Measurements from ENCODE around the gene SLC9A6.
"Not testable (repeated sequence)": the region's sequence is repeated elsewhere in the genome, so short reads cannot be mapped to it uniquely, and the experiment has no call there.

The SLC9A6 gene

DNA sequence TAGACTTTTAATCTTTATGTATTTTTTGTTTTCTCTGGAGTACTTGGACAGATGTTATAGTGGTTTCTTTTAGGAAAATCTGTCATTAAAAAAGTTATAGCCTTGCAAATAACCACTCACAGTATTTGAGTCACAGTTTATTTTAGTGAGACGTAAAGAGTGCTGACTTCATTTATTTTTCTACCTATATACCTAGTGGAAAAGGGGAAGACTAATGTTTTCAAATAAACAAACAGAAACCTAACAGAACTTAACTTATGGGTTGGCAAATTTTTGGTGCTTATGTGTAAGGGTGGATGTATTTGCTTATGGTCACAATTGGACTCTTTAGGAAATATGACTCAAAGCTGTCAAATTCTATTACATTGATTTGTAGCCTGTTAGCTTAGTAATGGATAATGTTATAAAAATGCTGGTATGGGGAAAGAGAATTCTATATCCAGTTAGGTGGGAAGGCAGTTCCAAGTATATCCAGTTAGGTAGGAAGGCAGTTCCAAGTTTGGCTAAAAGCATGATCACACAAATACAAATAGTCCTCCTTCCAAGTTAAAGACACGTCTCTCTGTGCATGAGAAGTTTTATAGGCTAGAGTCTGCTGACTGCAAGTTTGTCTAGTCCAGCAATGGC, 61.9 kb downstream of the SLC9A6 start:
- no peak for DNase-seq (ENCODE audit: low read depth)
- no peak overlapping the region for H3K4me3 ChIP-seq (ENCODE audit: low read depth, low read length)
- no peak for TF ChIP-seq CTCF (IDR thresholded peaks at IDR 0.05; ENCODE audit: insufficient read depth, low read depth, low read length, missing control alignments)

DNA sequence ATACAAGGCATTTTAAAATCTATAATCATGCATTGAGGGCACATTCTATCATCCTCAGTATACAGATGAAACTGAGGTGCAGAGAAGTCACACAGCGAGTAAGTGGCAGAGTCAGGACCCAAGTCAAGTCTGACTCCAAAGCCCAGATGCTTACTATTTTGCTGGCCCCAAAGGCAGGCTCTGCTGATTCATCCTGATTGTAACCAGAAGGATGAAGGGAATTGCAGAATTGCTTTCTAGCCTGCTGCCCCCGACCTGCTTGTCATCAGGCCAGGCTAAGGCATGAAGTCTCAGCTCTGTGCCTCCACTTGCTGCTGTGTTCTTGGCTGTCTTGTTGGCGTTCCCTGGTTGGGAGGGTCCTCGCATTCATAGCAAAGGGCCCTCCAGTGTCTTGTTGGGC, 62.7 kb downstream of the SLC9A6 start:
- DNase-seq (ENCODE audit: low read depth), result no peak
- H3K4me3 ChIP-seq (ENCODE audit: low read depth, low read length), result no peak overlapping the region
- TF ChIP-seq CTCF (IDR thresholded peaks at IDR 0.05; ENCODE audit: insufficient read depth, low read depth, low read length, missing control alignments), result no peak

- no peak overlapping the region for H3K4me3 ChIP-seq (ENCODE audit: low read depth, low read length)
- no peak for DNase-seq (ENCODE audit: low read depth)
- TF ChIP-seq CTCF (IDR thresholded peaks at IDR 0.05; ENCODE audit: insufficient read depth, low read depth, low read length, missing control alignments), result no peak
Measured at GRCh38 chrX:136048446-136048845, 63.2 kb downstream of the SLC9A6 start.

DNA sequence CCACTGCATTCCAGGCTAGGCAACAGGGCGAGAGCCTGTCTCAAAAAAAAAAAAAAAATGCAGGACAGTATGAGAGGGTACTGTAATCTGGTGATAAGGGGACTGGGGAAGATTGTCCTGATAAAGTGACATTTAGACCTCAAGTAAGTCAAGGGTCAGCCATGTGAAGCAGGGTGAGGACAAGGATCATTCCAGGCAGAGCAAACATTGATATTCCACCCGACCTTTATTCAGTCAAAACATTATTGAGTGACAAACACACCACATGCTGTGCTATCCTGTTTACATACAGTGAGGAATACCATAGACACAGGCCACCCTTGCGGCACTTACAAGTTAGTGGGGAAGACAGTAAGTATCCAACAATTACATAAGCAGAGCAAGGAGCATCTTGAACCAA, 64.4 kb downstream of the SLC9A6 start:
- no peak for TF ChIP-seq CTCF (IDR thresholded peaks at IDR 0.05; ENCODE audit: insufficient read depth, low read depth, low read length, missing control alignments)
- no peak for DNase-seq (ENCODE audit: low read depth)

DNA sequence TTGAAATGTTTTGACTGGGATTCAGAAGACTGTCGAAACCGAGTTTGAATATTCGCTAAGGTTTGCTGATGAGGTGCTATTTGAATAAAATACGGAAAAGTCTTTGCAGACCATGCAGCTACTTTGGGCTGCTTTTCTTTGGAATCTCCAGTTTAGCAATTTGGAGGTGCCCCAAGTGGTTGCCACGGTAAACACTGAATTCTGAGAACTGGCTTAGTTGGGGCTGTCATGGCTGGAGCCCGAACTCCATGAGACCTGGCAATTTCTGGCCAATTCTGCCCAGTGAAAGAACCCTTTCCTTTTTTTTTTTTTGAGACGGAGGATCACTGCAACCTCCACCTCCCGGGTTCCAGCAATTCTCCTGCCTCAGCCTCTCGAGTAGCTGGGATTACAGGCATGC, 65.6 kb downstream of the SLC9A6 start:
- not testable (repeated sequence) for DNase-seq (ENCODE audit: low read depth); H3K4me3 ChIP-seq (ENCODE audit: low read depth, low read length)

More for the DNA sequence above, 64.4 kb downstream of the SLC9A6 start:
- H3K4me3 ChIP-seq (ENCODE audit: low read depth, low read length), result no peak overlapping the region

- TF ChIP-seq CTCF (IDR thresholded peaks at IDR 0.05; ENCODE audit: insufficient read depth, low read depth, low read length, missing control alignments), result no peak
- no peak overlapping the region for H3K4me3 ChIP-seq (ENCODE audit: low read depth, low read length)
- no peak for DNase-seq (ENCODE audit: low read depth)
Measured at GRCh38 chrX:136051611-136052010, 66.4 kb downstream of the SLC9A6 start.

DNA sequence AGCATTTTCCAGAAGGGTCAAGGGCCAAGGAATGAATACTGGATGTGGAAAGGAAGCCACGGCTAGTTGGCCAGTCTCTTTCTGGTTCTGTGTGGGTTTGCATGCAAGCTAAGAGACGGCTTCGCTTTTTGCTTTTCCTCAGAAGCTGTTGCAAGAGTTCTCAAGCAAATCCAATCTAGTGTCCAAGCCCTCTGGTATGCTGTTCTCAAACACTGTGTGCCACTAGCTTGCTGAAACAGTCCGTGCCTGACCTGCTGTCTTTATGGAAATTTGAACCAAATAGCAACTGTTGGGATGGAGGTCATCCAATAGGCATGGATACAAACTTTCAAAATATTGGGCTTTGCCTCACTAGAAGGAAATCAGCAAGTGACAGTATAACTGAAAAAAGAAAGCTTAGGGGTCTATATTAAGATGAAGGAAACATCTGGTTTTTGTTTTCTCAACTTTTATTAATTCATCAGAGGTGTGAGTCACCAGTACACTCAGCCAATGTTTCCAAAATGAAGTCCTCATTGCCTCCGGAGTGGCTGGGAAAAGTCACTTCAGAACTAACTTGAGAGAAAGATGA, 70.5 kb downstream of the SLC9A6 start:
- TF ChIP-seq CTCF (IDR thresholded peaks at IDR 0.05; ENCODE audit: insufficient read depth, low read depth, low read length, missing control alignments), result no peak
- DNase-seq (ENCODE audit: low read depth), result no peak
- H3K4me3 ChIP-seq (ENCODE audit: low read depth, low read length), result no peak overlapping the region

Measured in GM12865 (cell line).